ENCODE results near the gene KLRC2.
"Not testable (repeated sequence)": the region's sequence is repeated elsewhere in the genome, so short reads cannot be mapped to it uniquely, and the experiment has no call there.

The KLRC2 gene

GRCh38 chr12:10395390-10395998 lies 40.3 kb downstream of the KLRC2 start:
- H3K4me3 ChIP-seq (ENCODE audit: low read depth, low read length), result no peak overlapping the region
- DNase-seq (ENCODE audit: low read depth), result peak; percentile 70
- TF ChIP-seq, protein P1, sequence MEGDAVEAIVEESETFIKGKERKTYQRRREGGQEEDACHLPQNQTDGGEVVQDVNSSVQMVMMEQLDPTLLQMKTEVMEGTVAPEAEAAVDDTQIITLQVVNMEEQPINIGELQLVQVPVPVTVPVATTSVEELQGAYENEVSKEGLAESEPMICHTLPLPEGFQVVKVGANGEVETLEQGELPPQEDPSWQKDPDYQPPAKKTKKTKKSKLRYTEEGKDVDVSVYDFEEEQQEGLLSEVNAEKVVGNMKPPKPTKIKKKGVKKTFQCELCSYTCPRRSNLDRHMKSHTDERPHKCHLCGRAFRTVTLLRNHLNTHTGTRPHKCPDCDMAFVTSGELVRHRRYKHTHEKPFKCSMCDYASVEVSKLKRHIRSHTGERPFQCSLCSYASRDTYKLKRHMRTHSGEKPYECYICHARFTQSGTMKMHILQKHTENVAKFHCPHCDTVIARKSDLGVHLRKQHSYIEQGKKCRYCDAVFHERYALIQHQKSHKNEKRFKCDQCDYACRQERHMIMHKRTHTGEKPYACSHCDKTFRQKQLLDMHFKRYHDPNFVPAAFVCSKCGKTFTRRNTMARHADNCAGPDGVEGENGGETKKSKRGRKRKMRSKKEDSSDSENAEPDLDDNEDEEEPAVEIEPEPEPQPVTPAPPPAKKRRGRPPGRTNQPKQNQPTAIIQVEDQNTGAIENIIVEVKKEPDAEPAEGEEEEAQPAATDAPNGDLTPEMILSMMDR (IDR thresholded peaks at IDR 0.05; ENCODE audit: insufficient read depth, low read depth, low read length, missing control alignments), result no peak

DNA sequence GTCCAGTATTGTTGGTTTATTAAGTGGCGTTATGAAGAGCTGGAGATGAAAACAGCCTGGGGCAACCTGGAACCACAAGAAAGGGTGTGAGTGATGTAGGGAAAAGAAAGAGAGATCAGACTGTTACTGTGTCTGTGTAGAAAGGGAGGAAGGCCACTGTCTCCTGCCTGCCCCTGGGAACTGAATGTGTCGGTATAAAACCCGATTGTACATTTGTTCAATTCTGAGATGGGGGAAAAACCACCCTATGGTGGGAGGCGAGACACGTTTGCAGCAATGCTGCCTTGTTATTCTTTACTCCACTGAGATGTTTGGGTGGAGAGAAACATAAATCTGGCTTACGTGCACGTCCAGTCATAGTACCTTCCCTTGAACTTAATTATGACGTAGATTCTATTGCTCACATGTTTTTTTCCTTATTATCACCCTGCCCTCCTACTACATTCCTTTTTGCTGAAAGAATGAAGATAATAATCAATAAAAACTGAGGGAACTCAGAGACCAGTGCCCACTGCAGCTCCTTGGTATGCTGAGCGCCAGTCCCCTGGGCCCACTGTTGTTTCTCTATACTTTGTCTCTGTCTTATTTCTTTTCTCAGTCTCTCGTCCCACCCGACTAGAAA lies 41.2 kb downstream of the KLRC2 start:
- DNase-seq (ENCODE audit: low read depth); H3K4me3 ChIP-seq (ENCODE audit: low read depth, low read length): not testable (repeated sequence)

- no peak for DNase-seq (ENCODE audit: low read depth)
These were observed 42.5 kb downstream of the KLRC2 start for GRCh38 chr12:10393291-10393690.

GRCh38 chr12:10392394-10392930 lies 43.3 kb downstream of the KLRC2 start:
- H3K4me3 ChIP-seq (ENCODE audit: low read depth, low read length), result no peak overlapping the region; the same call in 1 of the 2 replicates
- TF ChIP-seq, protein P1 (IDR thresholded peaks at IDR 0.05; ENCODE audit: insufficient read depth, low read depth, low read length, missing control alignments), result no peak
- DNase-seq (ENCODE audit: low read depth), result peak; percentile 92

More at GRCh38 chr12:10393291-10393690, 42.5 kb downstream of the KLRC2 start:
- TF ChIP-seq, protein P1 (IDR thresholded peaks at IDR 0.05; ENCODE audit: insufficient read depth, low read depth, low read length, missing control alignments), result no peak
- H3K4me3 ChIP-seq (ENCODE audit: low read depth, low read length), result no peak overlapping the region

DNA sequence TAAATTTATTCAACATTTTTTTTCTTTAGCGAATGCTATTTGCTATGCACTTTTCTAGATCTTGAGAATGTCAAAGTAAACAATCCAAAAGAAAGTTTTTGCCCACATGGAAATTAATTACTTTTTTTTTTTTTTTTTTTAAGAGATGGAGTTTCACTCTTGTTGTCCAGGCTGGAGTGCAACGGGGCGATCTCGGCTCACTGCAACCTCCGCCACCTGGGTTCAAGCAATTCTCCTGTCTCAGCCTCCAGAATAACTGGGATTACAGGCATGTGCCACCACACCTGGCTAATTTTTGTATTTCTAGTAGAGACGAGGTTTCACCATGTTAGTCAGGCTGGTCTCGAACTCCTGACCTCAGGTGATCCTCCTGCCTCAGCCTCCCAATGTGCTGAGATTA lies 44.8 kb downstream of the KLRC2 start:
- not testable (repeated sequence) for H3K4me3 ChIP-seq (ENCODE audit: low read depth, low read length); DNase-seq (ENCODE audit: low read depth)

DNA sequence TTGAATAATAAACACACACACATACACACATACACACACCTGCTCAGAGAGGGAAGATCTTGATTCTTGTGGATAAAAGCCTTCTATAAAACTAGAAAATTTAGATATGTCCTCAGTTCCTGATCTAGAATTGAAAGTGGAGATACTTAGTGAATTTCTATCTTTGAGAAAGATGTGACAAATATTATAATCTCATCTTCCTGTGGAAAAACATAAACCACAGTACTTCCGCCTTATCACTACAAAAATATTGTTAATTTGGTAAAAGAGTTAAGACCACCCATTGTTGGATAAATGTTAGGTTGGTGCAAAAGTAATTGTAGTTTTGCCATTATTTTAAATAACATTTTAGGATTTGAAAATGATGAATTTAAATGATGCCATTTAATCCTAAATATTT lies 45.9 kb downstream of the KLRC2 start, which contains the start of gene KLRK1:
Gene KLRK1, minus strand, starts transcription at position 138 of the 400 bp plus-strand sequence. CDS start 1,231 bp downstream, outside the sequence.
- H3K4me3 ChIP-seq (ENCODE audit: low read depth, low read length), result no peak within 1 kb of the TSS
- TF ChIP-seq, protein P1 (IDR thresholded peaks at IDR 0.05; ENCODE audit: insufficient read depth, low read depth, low read length, missing control alignments), result no peak
- no peak for DNase-seq (ENCODE audit: low read depth)

- H3K4me3 ChIP-seq (ENCODE audit: low read depth, low read length), result no peak overlapping the region
- TF ChIP-seq, protein P1 (IDR thresholded peaks at IDR 0.05; ENCODE audit: insufficient read depth, low read depth, low read length, missing control alignments), result no peak
- DNase-seq (ENCODE audit: low read depth), result no peak
These were observed 47.0 kb downstream of the KLRC2 start for GRCh38 chr12:10388624-10389413.

DNA sequence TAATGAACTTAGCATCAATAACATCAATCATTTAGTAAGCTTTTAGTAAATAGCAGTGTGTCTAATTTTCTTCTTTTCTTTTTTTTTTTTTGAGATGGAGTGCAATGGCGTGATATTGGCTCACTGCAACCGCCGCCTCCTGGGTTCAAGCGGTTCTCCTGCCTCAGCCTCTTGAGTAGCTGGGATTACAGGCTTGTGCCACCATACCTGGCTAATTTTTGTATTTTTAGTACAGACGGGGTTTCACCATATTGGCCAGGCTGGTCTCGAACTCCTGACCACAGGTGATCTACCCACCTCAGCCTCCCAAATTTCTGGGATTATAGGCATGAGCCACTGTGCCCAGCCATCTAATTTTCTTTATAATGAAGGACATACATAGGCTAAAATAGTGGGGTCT lies 48.3 kb downstream of the KLRC2 start:
- not testable (repeated sequence) for H3K4me3 ChIP-seq (ENCODE audit: low read depth, low read length); DNase-seq (ENCODE audit: low read depth)

Measured in GM12865 (cell line).